Measurements from ENCODE around the gene GMPR.

- TF ChIP-seq CTCF (conservative IDR thresholded peaks at IDR 0.05), result peak; percentile 68
- no peak for TF ChIP-seq EZH2 (IDR thresholded peaks at IDR 0.05; ENCODE audit: low read depth)
Measured at GRCh38 chr6:16286151-16286522, 47.8 kb downstream of the GMPR start.

All from PC-9 (cell line).